ENCODE measurements around the gene BAZ2B. TPM values are rescaled to one million over a fixed set of nuclear protein-coding genes. Genes with fewer than 3 reads are reported as not detected.

Gene BAZ2B
- total and polyA plus RNA-seq, 9 of the 15 experiments (the other 6 are each of a cell fraction or from before 2014, with no cell fraction given) = 7.5 to 38.6 (median 19.8) TPM

GRCh38 chr2:159286709-159287441 lies 329.5 kb downstream of the BAZ2B start (continued):
- TF ChIP-seq E2F6 (IDR thresholded peaks at IDR 0.05; ENCODE audit: borderline replicate concordance in 1 of 2, extremely low read depth in 1 of 2, insufficient read depth in 1 of 2, insufficient read length in 1 of 2, low read depth in 1 of 2, low read length in 1 of 2, poor library complexity in 1 of 2, severe bottlenecking in 1 of 2) (peak; percentile 35 to 62), SMARCA4 (IDR thresholded peaks at IDR 0.05) (peak; percentile 61), FOXM1 (IDR thresholded peaks at IDR 0.05; ENCODE audit: low read depth) (no peak), FOXM1 (CRISPR knock-in tag; IDR thresholded peaks at IDR 0.05; ENCODE audit: low read depth) (no peak), LARP7 (IDR thresholded peaks at IDR 0.05) (no peak), JUN (IDR thresholded peaks at IDR 0.05; ENCODE audit: borderline replicate concordance, low read depth, low read length) (no peak), JUN (CRISPR knock-in tag; IDR thresholded peaks at IDR 0.05; ENCODE audit: borderline replicate concordance) (no peak), MYNN (IDR thresholded peaks at IDR 0.05) (no peak), MYNN (CRISPR knock-in tag; IDR thresholded peaks at IDR 0.05) (no peak), ZNF324 (CRISPR knock-in tag; IDR thresholded peaks at IDR 0.05) (no peak), ZNF12 (CRISPR knock-in tag; IDR thresholded peaks at IDR 0.05) (0 out of 2 replicates have a peak, but pooled peaks have one; percentile 32), MED1 (CRISPR knock-in tag; IDR thresholded peaks at IDR 0.05; ENCODE audit: borderline replicate concordance) (no peak), RB1 (IDR thresholded peaks at IDR 0.05; ENCODE audit: low read depth) (0 out of 2 replicates have a peak, but pooled peaks have one; percentile 25), ZBTB9 (CRISPR knock-in tag; IDR thresholded peaks at IDR 0.05) (peak; percentile 50; the same call in 1 of the 2 replicates), ASH1L (IDR thresholded peaks at IDR 0.05; ENCODE audit: borderline replicate concordance, low read depth, partially characterized antibody) (no peak), GABPB1 (CRISPR knock-in tag; IDR thresholded peaks at IDR 0.05) (peak; percentile 74), NR0B1 (IDR thresholded peaks at IDR 0.05; ENCODE audit: partially characterized antibody) (no peak), MCM3 (IDR thresholded peaks at IDR 0.05) (no peak), CTCF (IDR thresholded peaks at IDR 0.05 in 2 of 3, conservative IDR thresholded peaks at IDR 0.05 in 1 of 3; ENCODE audit: insufficient read depth in 2 of 3, low read depth in 1 of 3, low read length in 3 of 3) (no peak), ZNF197 (CRISPR knock-in tag; IDR thresholded peaks at IDR 0.05; ENCODE audit: low read depth) (peak; percentile 68; the same call in 1 of the 2 replicates), HBP1 (CRISPR knock-in tag; IDR thresholded peaks at IDR 0.05) (no peak)

Data from K562 (cell line).